ENCODE measurements around the gene ASB4. TPM values are rescaled to one million over a fixed set of nuclear protein-coding genes. Genes with fewer than 3 reads are reported as not detected.

Gene ASB4
- total RNA-seq, 1 experiment from 2014 or later: not detected

DNA sequence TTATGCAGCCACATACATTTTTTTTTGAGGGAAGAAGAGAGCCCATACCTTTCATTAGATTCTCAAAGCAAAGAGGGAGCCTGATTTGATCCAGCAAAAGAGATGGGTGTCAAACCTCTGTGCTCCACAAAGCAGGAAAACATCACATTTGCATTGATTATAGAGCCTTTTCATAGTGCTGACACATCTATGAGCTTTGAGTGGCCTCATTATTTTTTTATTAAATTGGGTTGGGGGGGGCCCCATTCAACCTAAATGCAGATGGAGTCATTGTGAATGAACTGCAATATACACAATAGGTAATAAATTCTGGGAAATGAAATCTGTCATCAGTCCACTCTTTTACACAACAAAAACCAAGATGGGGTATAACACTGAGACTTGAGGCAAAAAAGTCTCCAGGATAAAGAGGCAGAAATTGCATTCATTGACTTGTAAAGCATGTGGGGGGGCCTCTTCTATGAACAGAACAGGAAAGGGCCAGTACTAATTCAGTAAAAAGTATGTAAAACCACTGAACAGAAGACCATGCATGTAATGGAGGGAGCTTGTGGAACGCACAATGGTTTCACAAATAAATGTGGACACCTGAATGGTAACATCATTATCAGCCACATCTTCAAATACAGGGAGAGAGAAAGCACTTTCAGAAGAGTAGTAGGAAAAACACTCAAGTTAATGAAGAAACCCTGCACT lies 17.7 kb upstream of the ASB4 start:
- CTCF ChIA-PET: no interaction called here
- Histone ChIP-seq H3K36me3 (ENCODE audit: low read depth, low read length) (no peaks in the 10 kb centered on the region), H3K79me2 (ENCODE audit: low read length) (no peaks in the 10 kb centered on the region), H3K4me2 (ENCODE audit: low read length) (no peak overlapping the region), H3K27me3 (ENCODE audit: low read length) (no peaks in the 10 kb centered on the region), H3K9me3 (ENCODE audit: low read length) (no peaks in the 10 kb centered on the region), H3K9ac (ENCODE audit: low read length) (no peak overlapping the region), H3K27ac (ENCODE audit: low read length) (no peak overlapping the region), H3K9me2 (replicated peaks; ENCODE audit: low read length) (no peaks in the 10 kb centered on the region), H4K20me1 (ENCODE audit: low read length) (no peaks in the 10 kb centered on the region), H3K4me1 (ENCODE audit: insufficient read depth, low read length) (peaks cover 8% of the 10 kb centered on the region), H3F3A (ENCODE audit: low read length, unreplicated experiment) (no peaks in the 10 kb centered on the region), H3K4me3 (ENCODE audit: low read length) (no peak overlapping the region), H2AFZ (ENCODE audit: low read length) (no peak overlapping the region)
- POLR2A ChIA-PET (ENCODE audit: unreplicated experiment): no interaction called here
- no peak for ATAC-seq
- TF ChIP-seq CTCF (conservative IDR thresholded peaks at IDR 0.05; ENCODE audit: low read depth, low read length) (no peak), EZH2phosphoT487 (IDR thresholded peaks at IDR 0.05; ENCODE audit: borderline replicate concordance, low read length) (no peak), EZH2 (IDR thresholded peaks at IDR 0.05; ENCODE audit: low read length, unreplicated experiment) (no peak)
- no TSS peak for BruUV-seq (replicated peaks)
- DNase-seq: no peak
- intact Hi-C loops (cut with micrococcal nuclease): no loop called here

DNA sequence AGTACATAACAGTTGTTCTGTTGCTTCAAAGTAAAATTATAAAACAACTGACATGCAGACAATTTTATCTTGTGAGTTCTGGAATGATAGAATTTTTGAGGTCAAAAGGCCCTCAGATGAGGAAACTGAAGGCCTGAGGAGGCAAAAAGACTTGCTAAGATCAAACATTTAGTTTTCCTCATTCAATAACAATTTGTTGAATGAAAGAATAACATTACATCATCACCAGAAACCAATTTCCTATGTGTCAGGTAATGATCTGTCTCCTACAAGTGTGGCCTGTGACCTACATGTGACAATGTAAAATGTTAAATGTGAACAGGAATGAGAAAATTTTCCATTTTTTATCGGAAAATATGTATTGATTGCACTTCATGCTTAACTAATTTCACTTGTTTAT lies 16.6 kb upstream of the ASB4 start:
- TF ChIP-seq CTCF (conservative IDR thresholded peaks at IDR 0.05; ENCODE audit: low read depth, low read length) (no peak), EZH2 (IDR thresholded peaks at IDR 0.05; ENCODE audit: low read length, unreplicated experiment) (no peak), EZH2phosphoT487 (IDR thresholded peaks at IDR 0.05; ENCODE audit: borderline replicate concordance, low read length) (no peak)
- DNase-seq: no peak
- H3K27ac ChIP-seq (ENCODE audit: low read length): no peak overlapping the region
- no peaks in the 10 kb centered on the region for H3K9me3 ChIP-seq (ENCODE audit: low read length)
- ChIA-PET CTCF (no interaction called here), POLR2A (ENCODE audit: unreplicated experiment) (no interaction called here)
- no peak overlapping the region for H3K9ac ChIP-seq (ENCODE audit: low read length)
- H3K9me2 ChIP-seq (replicated peaks; ENCODE audit: low read length): no peaks in the 10 kb centered on the region
- no peaks in the 10 kb centered on the region for H3F3A ChIP-seq (ENCODE audit: low read length, unreplicated experiment)
- ATAC-seq: no peak
- peaks cover 8% of the 10 kb centered on the region for H3K4me1 ChIP-seq (ENCODE audit: insufficient read depth, low read length)
- intact Hi-C loops (cut with micrococcal nuclease): no loop called here
- no TSS peak for BruUV-seq (replicated peaks)
- H2AFZ ChIP-seq (ENCODE audit: low read length): no peak overlapping the region
- H3K79me2 ChIP-seq (ENCODE audit: low read length): no peaks in the 10 kb centered on the region
- no peak overlapping the region for H3K4me2 ChIP-seq (ENCODE audit: low read length)
- no peak overlapping the region for H3K4me3 ChIP-seq (ENCODE audit: low read length)
- no peaks in the 10 kb centered on the region for H3K27me3 ChIP-seq (ENCODE audit: low read length)
- H3K36me3 ChIP-seq (ENCODE audit: low read depth, low read length): no peaks in the 10 kb centered on the region
- no peaks in the 10 kb centered on the region for H4K20me1 ChIP-seq (ENCODE audit: low read length)

DNA sequence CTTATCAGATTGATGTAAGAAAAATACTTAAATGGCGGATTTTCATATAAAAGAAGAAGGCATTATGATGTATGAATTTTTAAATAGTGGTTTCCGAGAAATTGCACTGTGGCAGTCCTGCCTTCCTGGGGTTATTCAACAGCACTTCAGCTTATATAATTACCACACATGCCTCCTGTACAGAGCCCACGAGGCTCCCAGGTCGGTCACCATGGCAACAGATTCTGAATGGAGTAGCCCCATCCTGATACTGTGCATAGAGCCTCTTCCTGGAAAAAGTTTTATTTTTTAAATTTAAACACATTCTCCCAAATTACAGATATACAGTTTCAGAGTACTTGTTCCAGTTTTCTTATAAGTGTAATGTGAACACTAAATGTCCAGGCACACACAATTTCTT lies 15.9 kb upstream of the ASB4 start:
- Histone ChIP-seq H3K27me3 (ENCODE audit: low read length) (no peaks in the 10 kb centered on the region), H4K20me1 (ENCODE audit: low read length) (no peaks in the 10 kb centered on the region), H2AFZ (ENCODE audit: low read length) (0 out of 2 replicates have a peak overlapping the region, but pooled peaks have one; percentile 56), H3K9me2 (replicated peaks; ENCODE audit: low read length) (no peaks in the 10 kb centered on the region), H3K27ac (ENCODE audit: low read length) (no peak overlapping the region), H3K4me3 (ENCODE audit: low read length) (no peak overlapping the region), H3F3A (ENCODE audit: low read length, unreplicated experiment) (no peaks in the 10 kb centered on the region), H3K4me1 (ENCODE audit: insufficient read depth, low read length) (peaks cover 8% of the 10 kb centered on the region), H3K9me3 (ENCODE audit: low read length) (no peaks in the 10 kb centered on the region), H3K36me3 (ENCODE audit: low read depth, low read length) (no peaks in the 10 kb centered on the region), H3K4me2 (ENCODE audit: low read length) (no peak overlapping the region; the same call in 1 of the 2 replicates), H3K9ac (ENCODE audit: low read length) (no peak overlapping the region), H3K79me2 (ENCODE audit: low read length) (no peaks in the 10 kb centered on the region)
- DNase-seq: no peak
- POLR2A ChIA-PET (ENCODE audit: unreplicated experiment): no interaction called here
- BruUV-seq (replicated peaks): no TSS peak
- CTCF ChIA-PET: no interaction called here
- ATAC-seq: no peak
- intact Hi-C loops (cut with micrococcal nuclease): loop anchor here (2.0 to 10.0 kb wide), 3 partner anchors 35 to 1185 kb away; partner anchors contain the start of genes PON2 and PPP1R9A
- TF ChIP-seq EZH2phosphoT487 (IDR thresholded peaks at IDR 0.05; ENCODE audit: borderline replicate concordance, low read length) (no peak), CTCF (conservative IDR thresholded peaks at IDR 0.05; ENCODE audit: low read depth, low read length) (no peak), EZH2 (IDR thresholded peaks at IDR 0.05; ENCODE audit: low read length, unreplicated experiment) (no peak)

Measured in PC-3 (cell line).